Stimulated activated CD4-positive, alpha-beta T cell treated with anti-CD3 and anti-CD28 coated beads, Interleukin-4, amount 100 ng/mL, for 24 hours (primary cell): ENCODE measurements around the gene SLC35A2.
"Not testable (repeated sequence)": the region's sequence is repeated elsewhere in the genome, so short reads cannot be mapped to it uniquely, and the experiment has no call there.

ENCODE experiments used
- DNase-seq: peaks from one replicate; pipeline ENCODE4 v3.0.0-alpha.2; 2020

SLC35A2 gene

DNA sequence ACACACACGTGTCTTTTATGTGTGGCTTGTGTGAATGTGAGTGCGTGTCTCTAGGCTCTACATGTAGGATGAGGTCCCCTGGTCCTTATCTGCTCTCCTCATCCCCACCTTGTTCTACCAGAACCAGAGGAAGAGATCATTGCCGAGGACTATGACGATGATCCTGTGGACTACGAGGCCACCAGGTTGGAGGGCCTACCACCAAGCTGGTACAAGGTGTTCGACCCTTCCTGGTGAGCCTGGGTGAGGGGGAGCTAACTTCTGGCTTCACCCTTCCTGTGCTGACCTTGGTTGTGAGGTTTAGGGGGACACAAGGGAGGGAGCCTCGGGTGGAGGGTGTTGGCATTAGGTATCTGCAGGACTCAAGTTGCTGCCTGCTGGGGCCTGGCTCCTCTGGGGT lies 10.4 kb downstream of the SLC35A2 start:
- no peak for DNase-seq

GRCh38 chrX:48899078-48899410 lies 12.4 kb downstream of the SLC35A2 start:
- DNase-seq = no peak

DNA sequence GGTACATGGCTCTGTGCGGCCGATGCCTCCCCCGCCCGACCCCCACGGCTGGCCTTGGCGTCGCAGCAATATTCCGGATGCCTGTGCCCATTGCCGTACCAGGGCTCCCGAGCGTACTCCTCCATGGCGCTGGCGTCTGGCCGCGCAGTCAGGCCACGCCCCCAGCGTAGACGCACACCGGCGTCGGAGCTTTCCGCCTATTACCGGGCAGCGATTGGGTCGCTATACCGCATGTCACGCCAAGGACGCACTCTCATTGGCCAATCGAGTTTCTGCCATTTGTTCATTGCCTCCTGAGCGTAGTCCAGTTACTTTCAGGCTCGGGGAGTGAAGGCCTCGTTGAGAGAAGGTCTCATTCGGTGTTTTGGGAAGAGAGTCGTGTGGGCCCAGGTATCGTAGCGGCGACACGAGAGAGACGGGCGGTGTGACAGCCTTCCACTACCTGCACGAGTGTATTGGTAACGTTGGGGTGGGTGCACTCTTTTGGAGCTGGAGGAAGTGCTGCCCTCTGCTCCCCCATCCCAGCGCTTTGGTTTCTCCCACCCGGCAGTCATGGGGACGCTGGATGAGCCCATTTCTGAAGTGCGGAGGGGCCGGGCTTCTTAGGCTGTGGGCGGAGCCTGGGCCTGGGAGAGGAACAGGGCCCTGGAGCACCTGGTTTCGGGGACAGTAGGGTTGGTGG lies 13.7 kb downstream of the SLC35A2 start, which contains the start of the genes PQBP1 and TIMM17B:
PQBP1 (plus strand) TSS at position 306 of the 682 bp plus-strand sequence. CDS start 580 bp downstream, outside the sequence.
TIMM17B (minus strand) TSS at position 144 of the 682 bp plus-strand sequence; CDS start at position 125, 19 bp downstream.
- peak; percentile 87 for DNase-seq

- peak; percentile 73 for DNase-seq
Observed at GRCh38 chrX:48897157-48897624, 14.3 kb downstream of the SLC35A2 start.

GRCh38 chrX:48896611-48897011 lies 14.8 kb downstream of the SLC35A2 start:
- no peak for DNase-seq

- DNase-seq = no peak
Observed at GRCh38 chrX:48894891-48895290, 16.6 kb downstream of the SLC35A2 start.

DNA sequence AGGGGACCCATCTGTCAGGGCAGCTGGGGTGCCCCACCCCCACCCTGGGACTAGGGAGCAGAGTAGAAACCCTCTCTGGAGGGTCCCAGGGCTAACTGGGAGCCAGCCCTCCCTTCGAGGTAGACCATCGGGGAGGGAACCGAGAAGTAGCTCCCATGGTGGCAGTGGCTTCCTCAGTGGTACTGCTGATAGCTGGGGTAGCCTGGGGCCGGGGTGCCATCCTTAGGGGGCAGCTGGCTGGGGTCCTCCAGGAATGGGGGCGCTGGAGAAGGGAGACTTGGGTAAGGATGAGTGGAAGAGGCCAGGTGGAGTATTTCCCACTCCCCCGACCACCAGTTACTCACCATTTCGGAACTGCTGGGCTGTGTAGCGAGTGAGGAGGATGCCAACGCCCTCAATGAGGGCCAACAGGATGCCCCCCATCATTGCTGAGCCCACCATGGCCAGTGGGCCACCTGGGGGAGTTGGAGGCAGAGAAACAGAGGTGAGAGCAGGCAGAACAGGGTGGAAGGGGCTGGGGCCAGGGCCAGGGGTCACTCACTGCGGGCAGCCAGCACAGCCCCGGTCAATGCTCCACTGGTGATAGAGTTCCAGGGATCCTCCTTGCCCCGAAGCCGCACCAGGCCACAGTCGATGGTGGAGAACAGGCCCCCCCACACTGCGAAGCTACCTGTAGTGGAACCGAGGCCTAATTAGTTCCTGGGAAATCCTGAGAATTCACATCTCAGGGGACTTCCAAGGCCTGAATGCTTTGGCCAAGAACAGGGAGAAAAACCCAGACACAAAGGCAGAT lies 17.7 kb downstream of the SLC35A2 start:
- no peak for DNase-seq

- DNase-seq = no peak
Observed at GRCh38 chrX:48892896-48893295, 18.6 kb downstream of the SLC35A2 start.

DNA sequence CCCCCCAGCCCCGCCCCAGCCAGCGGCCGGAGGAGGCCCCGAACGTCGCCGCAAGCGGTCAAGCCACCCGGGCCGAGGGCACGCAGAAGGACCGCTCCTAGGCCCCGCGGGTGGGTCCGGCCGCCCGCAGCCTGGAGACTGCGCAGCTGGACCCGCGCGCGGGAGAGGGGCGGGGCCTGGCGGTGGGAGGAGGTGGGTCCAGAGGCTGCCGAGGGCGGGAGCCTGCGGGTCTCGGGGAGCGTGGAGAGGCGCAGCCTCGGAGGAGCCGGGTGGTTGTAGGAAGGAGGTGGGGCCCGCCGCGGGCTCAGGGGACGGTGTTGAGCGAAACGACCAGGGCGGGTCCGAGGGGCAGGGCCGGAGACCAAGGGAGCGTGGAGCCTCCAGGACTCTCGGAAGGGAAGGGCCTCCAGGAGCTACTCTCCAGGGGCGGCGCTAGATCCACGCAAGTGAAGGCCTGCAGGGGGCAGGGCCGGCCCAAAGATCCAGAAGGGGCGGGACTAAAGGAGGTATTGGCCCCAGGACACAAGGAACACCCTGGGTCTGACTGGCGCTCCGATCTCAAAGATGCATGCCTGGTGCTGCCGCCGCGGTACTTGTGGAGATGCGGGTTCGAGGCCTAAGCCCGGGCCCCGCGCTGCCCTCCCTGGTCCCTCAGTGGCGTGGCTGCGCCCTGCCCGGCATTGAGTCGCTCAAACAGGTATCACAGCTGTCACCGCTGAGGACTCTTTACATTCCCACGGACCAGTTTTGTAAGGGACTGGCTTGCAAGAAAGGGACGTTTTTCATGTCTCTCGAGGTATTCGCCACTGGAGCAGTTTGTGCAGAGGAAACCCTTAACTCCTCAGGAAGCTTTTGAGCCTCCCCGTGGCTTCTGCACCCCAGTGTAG lies 19.8 kb downstream of the SLC35A2 start:
- DNase-seq = peak; percentile 76

DNA sequence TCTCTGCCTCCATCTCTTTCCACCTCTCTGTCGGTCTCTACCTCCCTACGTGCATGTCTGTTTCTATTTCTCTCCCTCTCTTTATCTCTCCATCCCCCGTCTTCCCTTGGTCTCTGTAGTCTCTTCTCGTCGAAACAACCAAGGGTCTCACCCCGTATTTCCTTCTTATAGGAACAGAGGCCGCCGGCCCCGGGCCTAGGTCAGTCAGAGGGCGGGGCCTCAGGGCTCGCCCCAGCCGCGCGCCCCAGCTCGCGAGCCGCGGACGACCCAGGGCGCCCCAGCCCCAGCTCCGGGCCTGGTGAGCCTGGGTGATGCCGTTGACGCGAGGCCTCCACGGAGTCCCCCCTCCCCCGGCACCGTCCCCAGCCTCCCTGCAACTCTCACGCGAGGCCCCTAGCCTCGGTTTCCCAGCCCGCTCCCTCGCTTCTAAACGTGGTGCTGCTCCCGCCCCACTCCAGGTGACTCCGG lies 20.5 kb downstream of the SLC35A2 start:
- DNase-seq = peak; percentile 8

- DNase-seq = peak; percentile 10
Observed at GRCh38 chrX:48890296-48890925, 21.0 kb downstream of the SLC35A2 start.

DNA sequence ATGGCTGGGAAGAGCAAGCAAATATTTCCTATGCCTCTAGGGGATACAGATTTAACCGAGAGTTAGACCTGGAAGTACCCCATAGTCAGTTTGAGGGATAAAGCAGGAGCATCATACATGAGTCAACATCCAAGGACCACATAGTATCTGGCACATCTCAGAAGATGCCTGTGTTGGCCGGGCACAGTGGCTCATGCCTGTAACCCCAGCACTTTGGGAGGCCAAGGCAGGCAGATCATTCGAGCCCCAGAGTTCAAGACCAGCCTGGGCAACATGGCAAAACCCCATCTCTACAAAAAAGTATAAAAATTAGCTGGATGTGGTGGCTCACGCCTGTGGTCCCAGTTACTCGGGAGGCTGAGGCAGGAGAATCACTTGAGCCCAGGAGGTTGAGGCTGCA lies 24.9 kb downstream of the SLC35A2 start:
- DNase-seq = not testable (repeated sequence)

GRCh38 chrX:48883729-48884128 lies 27.7 kb downstream of the SLC35A2 start:
- DNase-seq = no peak

DNA sequence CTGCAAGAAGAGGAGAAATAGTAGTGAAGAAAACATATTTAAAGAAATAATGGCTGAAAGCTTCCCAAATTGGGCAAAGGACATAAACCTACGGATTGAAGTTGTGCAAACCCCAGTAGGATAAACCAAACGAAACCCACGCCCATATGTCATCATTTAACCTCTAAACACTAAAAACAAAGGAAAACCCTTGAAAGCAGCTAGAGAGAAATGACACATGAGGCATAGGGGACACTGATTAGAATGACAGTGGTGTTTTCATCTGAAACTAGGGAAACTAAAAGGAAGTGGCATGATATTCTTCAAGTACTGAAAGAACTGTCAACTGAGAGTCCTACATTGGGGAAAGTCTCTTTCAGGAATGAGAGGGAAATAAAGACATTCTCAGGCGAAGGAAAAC lies 34.5 kb downstream of the SLC35A2 start:
- DNase-seq = not testable (repeated sequence)

- not testable (repeated sequence) for DNase-seq
Observed at GRCh38 chrX:48872017-48872416, 39.4 kb downstream of the SLC35A2 start.

GRCh38 chrX:48864210-48864609 lies 47.2 kb downstream of the SLC35A2 start:
- no peak for DNase-seq

GRCh38 chrX:48854898-48855297 lies 56.5 kb downstream of the SLC35A2 start:
- no peak for DNase-seq

DNA sequence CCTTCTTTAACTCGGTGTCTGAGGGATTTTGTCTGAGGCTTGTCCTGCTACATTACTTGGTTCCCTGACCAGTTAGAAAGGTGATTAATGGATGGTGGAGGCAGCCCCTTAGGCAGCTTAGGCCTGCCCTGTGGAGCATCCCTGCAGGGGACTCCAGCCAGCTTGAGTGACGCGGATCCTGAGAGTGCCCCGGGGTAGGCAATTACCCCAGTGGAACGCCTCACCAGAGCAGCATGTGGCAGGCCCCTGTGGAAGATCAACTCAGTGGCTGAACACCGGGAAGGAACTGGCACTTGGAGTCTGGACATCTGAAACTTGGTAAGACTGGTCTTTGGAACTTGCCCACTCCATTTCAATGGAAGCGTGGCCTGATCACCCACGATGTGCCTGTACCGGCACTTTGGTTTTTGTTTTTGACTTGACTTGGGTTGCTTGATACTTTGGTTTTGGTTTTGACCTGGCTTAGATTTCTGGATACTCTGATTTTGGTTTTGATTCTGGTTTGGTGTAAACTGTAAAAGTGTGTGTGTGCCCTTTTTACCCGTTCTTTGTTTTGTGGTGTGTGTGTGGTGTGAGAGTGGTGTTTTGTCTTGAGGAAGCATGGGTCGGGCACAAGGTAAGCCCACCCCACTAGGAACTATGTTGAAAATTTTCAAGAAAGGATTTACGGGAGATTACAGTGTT lies 57.2 kb downstream of the SLC35A2 start:
- DNase-seq = not testable (repeated sequence)

GRCh38 chrX:48853494-48853893 lies 58.0 kb downstream of the SLC35A2 start:
- DNase-seq = not testable (repeated sequence)
